H9 (cell line): ENCODE measurements around the gene AXIN1. TPM values are rescaled to one million over a fixed set of nuclear protein-coding genes. Genes with fewer than 3 reads are reported as not detected.

Experiments
- DNase-seq: peaks from one replicate; pipeline ENCODE4 v3.0.0-alpha.2; 2017
- H2AFZ ChIP-seq: one replicate; pipeline ENCODE4 v1.6.1; 2013; ENCODE audit warnings: mild to moderate bottlenecking, low read length, control low read depth, moderate library complexity
- H2AK5ac ChIP-seq: 2 replicates; pipeline ENCODE4 v1.6.1; 2013; ENCODE audit warnings: low read length, control low read depth, mixed read lengths; ENCODE audit not compliant: insufficient read length
- H2BK120ac ChIP-seq: one replicate; pipeline ENCODE4 v1.6.1; 2013; ENCODE audit warnings: low read depth, mild to moderate bottlenecking, low read length, control low read depth, inconsistent platforms; ENCODE audit not compliant: poor library complexity, severe bottlenecking
- H2BK12ac ChIP-seq: 2 replicates; pipeline ENCODE4 v1.6.1; 2013; ENCODE audit warnings: low read length, control low read depth, mixed read lengths, low read depth; ENCODE audit not compliant: insufficient read length
- H2BK15ac ChIP-seq: 2 replicates; pipeline ENCODE4 v1.6.1; 2013; ENCODE audit warnings: low read depth, low read length, control low read depth
- H2BK20ac ChIP-seq: one replicate; pipeline ENCODE4 v1.6.1; 2013; ENCODE audit warnings: low read depth, mild to moderate bottlenecking, low read length, control low read depth, inconsistent platforms; ENCODE audit not compliant: poor library complexity, severe bottlenecking
- H2BK5ac ChIP-seq: 2 replicates; pipeline ENCODE4 v1.6.1; 2013; ENCODE audit warnings: low read length, control low read depth, mixed read lengths; ENCODE audit not compliant: insufficient read length
- H3K14ac ChIP-seq: 2 replicates; pipeline ENCODE4 v1.6.1; 2013; ENCODE audit warnings: low read length, control low read depth; ENCODE audit not compliant: insufficient read depth
- H3K18ac ChIP-seq: 2 replicates; pipeline ENCODE4 v1.6.1; 2013; ENCODE audit warnings: low read depth, mild to moderate bottlenecking, mixed read lengths, low read length, control low read depth; ENCODE audit not compliant: insufficient read length
- H3K23ac ChIP-seq: 2 replicates; pipeline ENCODE4 v1.6.1; 2013; ENCODE audit warnings: low read length, control low read depth, mixed read lengths, low read depth; ENCODE audit not compliant: insufficient read length
- H3K23me2 ChIP-seq: 2 replicates; pipeline ENCODE4 v1.6.1; 2013; ENCODE audit warnings: low read depth, mild to moderate bottlenecking, mixed read lengths, low read length, control low read depth; ENCODE audit not compliant: insufficient read length, poor library complexity, severe bottlenecking
- H3K27ac ChIP-seq: 2 replicates; pipeline ENCODE4 v1.5.1; 2013; ENCODE audit warnings: low read length, control low read depth, mixed read lengths, low read depth; ENCODE audit not compliant: insufficient read length
- H3K27me3 ChIP-seq: 2 replicates; pipeline ENCODE4 v1.6.1; 2013; ENCODE audit warnings: low read length, control low read depth, inconsistent platforms; ENCODE audit not compliant: insufficient read depth
- H3K4ac ChIP-seq: 2 replicates; pipeline ENCODE4 v1.6.1; 2013; ENCODE audit warnings: low read depth, mild to moderate bottlenecking, control low read depth, inconsistent platforms, low read length, moderate library complexity
- H3K4me1 ChIP-seq: 2 replicates; pipeline ENCODE4 v1.6.1; 2013; ENCODE audit warnings: low read length, control low read depth, inconsistent platforms; ENCODE audit not compliant: insufficient read depth
- H3K4me2 ChIP-seq: 2 replicates; pipeline ENCODE4 v1.6.1; 2013; ENCODE audit warnings: low read length, control low read depth, mixed read lengths; ENCODE audit not compliant: insufficient read length, insufficient read depth
- H3K56ac ChIP-seq: 2 replicates; pipeline ENCODE4 v1.6.1; 2013; ENCODE audit warnings: low read depth, mild to moderate bottlenecking, mixed read lengths, low read length, control low read depth; ENCODE audit not compliant: insufficient read length
- H3K79me1 ChIP-seq: 2 replicates; pipeline ENCODE4 v1.6.1; 2013; ENCODE audit warnings: low read depth, mild to moderate bottlenecking, moderate library complexity, low read length, control low read depth, inconsistent platforms; ENCODE audit not compliant: insufficient read depth, poor library complexity, severe bottlenecking
- H3K79me2 ChIP-seq: 2 replicates; pipeline ENCODE4 v1.6.1; 2013; ENCODE audit warnings: low read length, control low read depth, inconsistent platforms; ENCODE audit not compliant: insufficient read depth
- H3K9ac ChIP-seq: 2 replicates; pipeline ENCODE4 v1.6.1; 2013; ENCODE audit warnings: low read length, control low read depth, mixed read lengths; ENCODE audit not compliant: insufficient read length; ENCODE audit errors: extremely low read depth
- H3K9me3 ChIP-seq: one replicate; pipeline ENCODE4 v1.6.1; 2013; ENCODE audit warnings: low read depth, low read length, inconsistent platforms; ENCODE audit not compliant: control insufficient read depth
- H3T11ph ChIP-seq: one replicate; pipeline ENCODE4 v1.6.1; 2013; ENCODE audit warnings: mild to moderate bottlenecking, low read length, control low read depth, inconsistent platforms
- H4K20me1 ChIP-seq: one replicate; pipeline ENCODE4 v1.6.1; 2013; ENCODE audit not compliant: control insufficient read depth, insufficient read length, insufficient read depth
- H4K5ac ChIP-seq: 2 replicates; pipeline ENCODE4 v1.6.1; 2013; ENCODE audit warnings: low read depth, mild to moderate bottlenecking, mixed read lengths, low read length, control low read depth; ENCODE audit not compliant: insufficient read length
- H4K8ac ChIP-seq: replicated peaks from 2 replicates; pipeline ENCODE4 v1.6.1; 2013; ENCODE audit warnings: low read length, control low read depth, mixed read lengths, low read depth; ENCODE audit not compliant: insufficient read length
- H4K91ac ChIP-seq: 2 replicates; pipeline ENCODE4 v1.6.1; 2013; ENCODE audit warnings: low read depth, mild to moderate bottlenecking, moderate library complexity, mixed read lengths, low read length, control low read depth; ENCODE audit not compliant: insufficient read length
- H3K27ac Mint-ChIP-seq, 3 experiments: 2 replicates in 2 of 3; 3 replicates in 1 of 3; pipeline ENCODE4 v1.8.0; 2020 to 2021; ENCODE audit warnings: mixed read lengths in 3 of 3, mild to moderate bottlenecking in 1 of 3, moderate library complexity in 1 of 3
- H3K27me3 Mint-ChIP-seq: 2 replicates; pipeline ENCODE4 v1.8.0; 2021; ENCODE audit warnings: low read depth, mild to moderate bottlenecking, moderate library complexity, mixed read lengths
- H3K36me3 Mint-ChIP-seq, 3 experiments: 2 replicates in 2 of 3; 3 replicates in 1 of 3; pipeline ENCODE4 v1.8.0; 2020 to 2021; ENCODE audit warnings: low read depth in 3 of 3, mixed read lengths in 3 of 3; ENCODE audit not compliant: insufficient read depth in 1 of 3
- H3K4me1 Mint-ChIP-seq, 2 experiments: 2 replicates each; pipeline ENCODE4 v1.8.0; 2020; ENCODE audit warnings: mixed read lengths in 2 of 2
- H3K4me3 Mint-ChIP-seq, 2 experiments: 2 replicates in 1 of 2; 3 replicates in 1 of 2; pipeline ENCODE4 v1.8.0; 2020 to 2021; ENCODE audit warnings: mild to moderate bottlenecking in 2 of 2, mixed read lengths in 2 of 2, moderate library complexity in 1 of 2
- H3K9me3 Mint-ChIP-seq, 2 experiments: 2 replicates in 1 of 2; 3 replicates in 1 of 2; pipeline ENCODE4 v1.8.0; 2020; ENCODE audit warnings: mild to moderate bottlenecking in 2 of 2, mixed read lengths in 2 of 2, moderate library complexity in 1 of 2
- CTCF ChIP-seq: fragments of 200-600 bp; sonication (generic); conservative IDR thresholded peaks from 3 replicates; pipeline ENCODE4 v1.8.0; 2021; ENCODE audit warnings: antibody characterized with exemption, mild to moderate bottlenecking
- WGBS: extraction: QIAGEN DNeasy Blood & Tissue Kit; methylation state at CpG from one replicate; pipeline ENCODE4 v1.1.7; 2013; ENCODE audit warnings: missing lambda C conversion rate, low lambda C conversion rate, mixed read lengths; ENCODE audit not compliant: insufficient read length; ENCODE audit errors: extremely low coverage; 5-methylcytosine and 5-hydroxymethylcytosine counted together
- total RNA-seq: library from RNA; stranded (reverse); gene quantifications from 2 replicates; pipeline ENCODE4 v1.2.1, GENCODE V29; 2021

AXIN1 gene
- total RNA-seq, 1 experiment from 2014 or later, result 50.9 TPM

- Histone ChIP-seq H2BK15ac (no peak overlapping the region), H2BK5ac (no peak overlapping the region), H3K9me3 (no peaks in the 10 kb centered on the region), H3T11ph (no peak overlapping the region), H2BK20ac (no peak overlapping the region), H4K20me1 (no peaks in the 10 kb centered on the region), H4K8ac (no peak overlapping the region), H3K79me1 (no peaks in the 10 kb centered on the region), H3K4me1 (no peaks in the 10 kb centered on the region), H3K4me2 (no peak overlapping the region), H3K56ac (no peak overlapping the region), H3K27ac (no peak overlapping the region), H3K23me2 (no peaks in the 10 kb centered on the region), H3K79me2 (no peaks in the 10 kb centered on the region), H3K4ac (no peak overlapping the region), H3K23ac (no peak overlapping the region), H4K91ac (no peak overlapping the region), H3K9ac (no peak overlapping the region), H2BK120ac (no peak overlapping the region), H2AFZ (no peak overlapping the region), H3K27me3 (no peaks in the 10 kb centered on the region), H3K14ac (no peak overlapping the region), H3K18ac (no peak overlapping the region), H2BK12ac (no peak overlapping the region), H2AK5ac (no peak overlapping the region), H4K5ac (no peak overlapping the region)
- no peak for DNase-seq
- Mint-ChIP-seq H3K36me3 (peaks cover 18 to 39% (median 37%) of the 10 kb centered on the region in 3 experiments), H3K27ac (no peak overlapping the region), H3K4me3 (no peak overlapping the region; a peak in 1 of 5 replicates), H3K4me1 (no peaks in the 10 kb centered on the region), H3K9me3 (peaks cover 8 to 12% of the 10 kb centered on the region in 2 experiments), H3K27me3 (peaks cover 4% of the 10 kb centered on the region; the same call in 1 of the 2 replicates)
- TF ChIP-seq CTCF, result no peak
- WGBS, result no CpG with 5 or more reads among the region's 16 CpGs
These were observed 65.2 kb downstream of the AXIN1 start for GRCh38 chr16:287298-287811.
